B cell (primary cell): Measurements from ENCODE around the gene SOX9. TPM values are rescaled to one million over a fixed set of nuclear protein-coding genes. Genes with fewer than 3 reads are reported as not detected.

Experiments
- ATAC-seq: fragments of 200-7000 bp; cut with Tn5 transposase; one replicate; pipeline ENCODE4 v1.10.0; 2021; ENCODE audit warnings: low read depth, mild to moderate bottlenecking, moderate number of reproducible peaks, moderate library complexity
- CTCF ChIA-PET: fragments of 350-600 bp; sonication (Branson Sonifier 250); formaldehyde crosslinking; loops from one replicate; lab custom pipeline; 2021; ENCODE audit warnings: antibody characterized with exemption, inconsistent platforms; lab: Charles Lee
- POLR2A ChIA-PET: fragments of 350-600 bp; sonication (Branson Sonifier 250); formaldehyde crosslinking; loops from one replicate; lab custom pipeline; 2021; ENCODE audit warnings: antibody characterized with exemption; lab: Charles Lee
- DNase-seq: peaks from one replicate; pipeline ENCODE4 v3.0.0; 2013
- H2AFZ ChIP-seq: 2 replicates; pipeline ENCODE4 v1.6.1; 2012; ENCODE audit warnings: mild to moderate bottlenecking, low read depth, low read length; ENCODE audit not compliant: insufficient read depth, poor library complexity, severe bottlenecking
- H3K27ac ChIP-seq, 2 donors: 1 replicate in 1 of 2; 2 replicates in 1 of 2; pipeline ENCODE4 v1.5.1; 2012 to 2013; ENCODE audit warnings: low read length in 2 of 2, mild to moderate bottlenecking in 2 of 2, moderate library complexity in 1 of 2
- H3K27me3 ChIP-seq, 4 experiments: fragments of 200-600 bp in 1 of 4; sonication (generic) in 1 of 4; replicated peaks in 1 of 4; 1 replicate in 2 of 4; 2 replicates in 2 of 4; pipeline versions ENCODE4 v1.6.1 to v1.7.0; 2013 to 2016; ENCODE audit warnings: low read length in 3 of 4, mild to moderate bottlenecking in 2 of 4, mixed read lengths in 1 of 4, moderate library complexity in 1 of 4; ENCODE audit not compliant: insufficient read depth in 4 of 4, control insufficient read depth in 3 of 4; ENCODE audit errors: control extremely low read depth in 1 of 4
- H3K36me3 ChIP-seq, 2 experiments: replicated peaks in 1 of 2; 1 replicate in 1 of 2; 2 replicates in 1 of 2; pipeline versions ENCODE4 v1.6.1 to v1.7.1; 2013; ENCODE audit warnings: low read length in 1 of 2; ENCODE audit not compliant: insufficient read depth in 2 of 2, control insufficient read depth in 1 of 2; ENCODE audit errors: control extremely low read depth in 1 of 2, extremely low read depth in 1 of 2
- H3K4me1 ChIP-seq, 2 donors: fragments of 200-600 bp in 1 of 2; sonication (generic) in 1 of 2; 1 replicate in 1 of 2; 2 replicates in 1 of 2; pipeline versions ENCODE4 v1.5.1 to v1.6.1; 2013 to 2017; ENCODE audit warnings: low read length in 2 of 2; ENCODE audit not compliant: control insufficient read depth in 2 of 2, insufficient read depth in 2 of 2
- H3K4me2 ChIP-seq: replicated peaks from 2 replicates; pipeline ENCODE3; 2012; ENCODE audit warnings: mild to moderate bottlenecking, low read depth, low read length; ENCODE audit not compliant: poor library complexity, severe bottlenecking
- H3K4me3 ChIP-seq, 5 experiments: fragments of 200-600 bp in 1 of 5; sonication (generic) in 1 of 5; 1 replicate in 3 of 5; 2 replicates in 2 of 5; pipeline versions ENCODE4 v1.5.1 to v1.7.0; 2011 to 2016; ENCODE audit warnings: low read length in 4 of 5, mild to moderate bottlenecking in 4 of 5, low read depth in 2 of 5, control low read depth in 1 of 5, moderate library complexity in 1 of 5; ENCODE audit not compliant: insufficient read depth in 1 of 5; ENCODE audit errors: control extremely low read depth in 1 of 5, extremely low read depth in 1 of 5
- H3K79me2 ChIP-seq: fragments of 200-600 bp; sonication (generic); one replicate; pipeline ENCODE4 v1.6.0; 2016; ENCODE audit warnings: low read length; ENCODE audit not compliant: control insufficient read depth, insufficient read depth
- H3K9ac ChIP-seq: fragments of 200-600 bp; sonication (generic); 2 replicates; pipeline ENCODE4 v1.6.1; 2017; ENCODE audit warnings: mild to moderate bottlenecking, low read length, moderate library complexity
- H3K9me3 ChIP-seq, 3 donors: one replicate each; pipeline versions ENCODE4 v1.6.1 to v1.7.1; 2013; ENCODE audit warnings: low read length in 2 of 3; ENCODE audit not compliant: control insufficient read depth in 2 of 3, insufficient read depth in 1 of 3; ENCODE audit errors: control extremely low read depth in 1 of 3
- H4K20me1 ChIP-seq: 2 replicates; pipeline ENCODE4 v1.6.0; 2012; ENCODE audit warnings: mild to moderate bottlenecking, low read length; ENCODE audit not compliant: insufficient read depth, control insufficient read depth, poor library complexity, severe bottlenecking
- H3K27ac Mint-ChIP-seq: one replicate; pipeline ENCODE4 v1.8.0; 2021; ENCODE audit warnings: mixed read lengths
- H3K27me3 Mint-ChIP-seq: one replicate; pipeline ENCODE4 v1.8.0; 2021; ENCODE audit warnings: mixed read lengths
- H3K4me1 Mint-ChIP-seq: one replicate; pipeline ENCODE4 v1.8.0; 2021; ENCODE audit warnings: mixed read lengths
- H3K4me3 Mint-ChIP-seq: one replicate; pipeline ENCODE4 v1.8.0; 2021; ENCODE audit warnings: mixed read lengths
- H3K9me3 Mint-ChIP-seq: one replicate; pipeline ENCODE4 v1.8.0; 2022; ENCODE audit warnings: mixed read lengths; ENCODE audit not compliant: insufficient read depth
- EZH2 ChIP-seq: IDR thresholded peaks from 2 replicates; pipeline ENCODE4 v1.6.1; 2012; ENCODE audit warnings: borderline replicate concordance, low read depth, mild to moderate bottlenecking, moderate library complexity, low read length; ENCODE audit not compliant: insufficient read depth, poor library complexity, severe bottlenecking
- WGBS: methylation state at CpG from one replicate; pipeline ENCODE4 v1.1.5; 2013; ENCODE audit warnings: missing lambda C conversion rate; ENCODE audit not compliant: insufficient coverage; 5-methylcytosine and 5-hydroxymethylcytosine counted together
- intact Hi-C: fragments of 100-400 bp; cut with micrococcal nuclease; formaldehyde crosslinking; loops from one replicate; pipeline ENCODE4 v1.10.0; 2022
- polyA plus RNA-seq: library from polyadenylated mRNA; depleted of rRNA; stranded (reverse); fragments of >200 nt; gene quantifications from 2 replicates; pipeline ENCODE4 v1.2.3, GENCODE V29; 2012
- total RNA-seq, 2 donors: library from RNA; stranded (reverse); fragments of 120-200 nt in 1 of 2; gene quantifications; 1 replicate in 1 of 2; 2 replicates in 1 of 2; pipeline versions ENCODE4 v1.2.3 to v1.2.4, GENCODE V29; 2013 to 2022
- TF ChIP-seq, protein P1 (sequence below): fragments of 200-600 bp; IDR thresholded peaks from one replicate; pipeline ENCODE4 v1.8.0; 2022; ENCODE audit warnings: antibody characterized with exemption, mild to moderate bottlenecking

SOX9 gene
- total and polyA plus RNA-seq, 2 donors (not counting 1 experiment from before 2014, with no cell fraction given) = 0.03 TPM; not detected in 1

DNA sequence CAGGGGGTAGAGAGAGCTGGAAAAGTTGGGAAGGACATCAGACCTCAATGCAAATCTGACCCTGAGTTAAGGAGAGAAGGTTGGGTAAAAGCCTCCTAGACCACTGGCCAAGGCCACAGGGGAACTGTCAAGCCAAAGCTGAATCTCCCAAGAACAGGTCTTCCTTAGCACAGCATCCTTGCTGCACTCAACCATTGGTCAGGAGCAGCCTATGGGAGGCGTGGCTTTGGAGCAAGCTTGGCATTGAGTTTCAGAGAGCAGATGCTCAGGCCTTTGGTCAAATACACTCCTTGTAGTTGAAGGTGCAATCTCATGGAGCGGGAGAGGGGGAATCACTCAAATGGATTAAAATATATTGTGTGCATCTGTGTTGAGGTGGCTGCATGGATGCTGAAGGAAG, 21.8 kb downstream of the SOX9 start:
- no peak overlapping the region for H3K4me3 ChIP-seq
- H3K36me3 ChIP-seq = no peaks in the 10 kb centered on the region
- intact Hi-C loops = no loop called here
- H3K27me3 Mint-ChIP-seq = no peaks in the 10 kb centered on the region
- H3K27me3 ChIP-seq = no peaks in the 10 kb centered on the region
- H3K4me1 ChIP-seq = no peaks in the 10 kb centered on the region
- no peak overlapping the region for H3K27ac ChIP-seq
- H3K9ac ChIP-seq = no peak overlapping the region
- H3K4me1 Mint-ChIP-seq = no peaks in the 10 kb centered on the region
- H4K20me1 ChIP-seq = no peaks in the 10 kb centered on the region
- WGBS = 90% methylated on average over 2 of the region's 2 CpGs
- no peaks in the 10 kb centered on the region for H3K9me3 Mint-ChIP-seq
- no peak overlapping the region for H3K4me2 ChIP-seq
- CTCF ChIA-PET = no interaction called here
- H3K79me2 ChIP-seq = no peaks in the 10 kb centered on the region
- no peak for ATAC-seq
- no peak for DNase-seq
- no peak overlapping the region for H3K4me3 Mint-ChIP-seq
- POLR2A ChIA-PET = no interaction called here
- H2AFZ ChIP-seq = no peak overlapping the region
- no peaks in the 10 kb centered on the region for H3K9me3 ChIP-seq
- no peak overlapping the region for H3K27ac Mint-ChIP-seq
- TF ChIP-seq EZH2 = no peak
- TF ChIP-seq, protein P1, sequence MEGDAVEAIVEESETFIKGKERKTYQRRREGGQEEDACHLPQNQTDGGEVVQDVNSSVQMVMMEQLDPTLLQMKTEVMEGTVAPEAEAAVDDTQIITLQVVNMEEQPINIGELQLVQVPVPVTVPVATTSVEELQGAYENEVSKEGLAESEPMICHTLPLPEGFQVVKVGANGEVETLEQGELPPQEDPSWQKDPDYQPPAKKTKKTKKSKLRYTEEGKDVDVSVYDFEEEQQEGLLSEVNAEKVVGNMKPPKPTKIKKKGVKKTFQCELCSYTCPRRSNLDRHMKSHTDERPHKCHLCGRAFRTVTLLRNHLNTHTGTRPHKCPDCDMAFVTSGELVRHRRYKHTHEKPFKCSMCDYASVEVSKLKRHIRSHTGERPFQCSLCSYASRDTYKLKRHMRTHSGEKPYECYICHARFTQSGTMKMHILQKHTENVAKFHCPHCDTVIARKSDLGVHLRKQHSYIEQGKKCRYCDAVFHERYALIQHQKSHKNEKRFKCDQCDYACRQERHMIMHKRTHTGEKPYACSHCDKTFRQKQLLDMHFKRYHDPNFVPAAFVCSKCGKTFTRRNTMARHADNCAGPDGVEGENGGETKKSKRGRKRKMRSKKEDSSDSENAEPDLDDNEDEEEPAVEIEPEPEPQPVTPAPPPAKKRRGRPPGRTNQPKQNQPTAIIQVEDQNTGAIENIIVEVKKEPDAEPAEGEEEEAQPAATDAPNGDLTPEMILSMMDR = no peak

DNA sequence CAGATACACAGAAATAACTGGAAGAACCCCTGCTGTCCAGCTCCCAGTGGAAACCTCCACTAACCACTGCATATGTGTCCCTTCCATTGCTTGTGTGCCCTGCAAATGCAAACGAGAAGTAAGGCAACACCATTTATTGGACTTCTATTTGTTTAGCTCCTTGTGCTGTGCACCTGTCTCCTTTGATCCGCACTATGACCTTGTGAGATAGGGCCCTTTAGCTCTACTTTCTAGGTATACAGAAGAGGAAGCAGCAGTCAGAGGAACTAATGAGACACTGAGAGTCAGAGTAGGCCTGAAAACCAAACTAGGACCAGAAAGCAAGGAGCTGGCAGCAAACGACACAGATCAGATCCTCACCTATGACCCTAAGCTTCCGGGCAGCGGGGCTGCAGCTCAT, 22.4 kb downstream of the SOX9 start:
- H3K4me3 Mint-ChIP-seq = no peak overlapping the region
- DNase-seq (no peak), ATAC-seq (no peak)
- intact Hi-C loops = no loop called here
- H2AFZ ChIP-seq = no peak overlapping the region
- H3K4me2 ChIP-seq = no peak overlapping the region
- no peaks in the 10 kb centered on the region for H3K9me3 ChIP-seq
- WGBS = 91% methylated on average over 5 of the region's 5 CpGs
- no peaks in the 10 kb centered on the region for H3K27me3 Mint-ChIP-seq
- H3K9me3 Mint-ChIP-seq = no peaks in the 10 kb centered on the region
- no peak overlapping the region for H3K4me3 ChIP-seq
- POLR2A ChIA-PET = no interaction called here
- H3K27me3 ChIP-seq = no peaks in the 10 kb centered on the region
- H3K36me3 ChIP-seq = no peaks in the 10 kb centered on the region
- CTCF ChIA-PET = no interaction called here
- TF ChIP-seq EZH2 = no peak
- TF ChIP-seq, protein P1 = no peak
- H4K20me1 ChIP-seq = no peaks in the 10 kb centered on the region
- H3K79me2 ChIP-seq = no peaks in the 10 kb centered on the region
- H3K27ac ChIP-seq = no peak overlapping the region
- no peak overlapping the region for H3K9ac ChIP-seq
- no peak overlapping the region for H3K27ac Mint-ChIP-seq
- no peaks in the 10 kb centered on the region for H3K4me1 ChIP-seq
- no peaks in the 10 kb centered on the region for H3K4me1 Mint-ChIP-seq
